Measurements from ENCODE around the gene RPGRIP1L. TPM values are rescaled to one million over a fixed set of nuclear protein-coding genes. Genes with fewer than 3 reads are reported as not detected.

The RPGRIP1L gene
- total and polyA plus RNA-seq, 9 of the 15 experiments (the other 6 are each of a cell fraction or from before 2014, with no cell fraction given), result 3.2 to 7.7 (median 5.8) TPM

DNA sequence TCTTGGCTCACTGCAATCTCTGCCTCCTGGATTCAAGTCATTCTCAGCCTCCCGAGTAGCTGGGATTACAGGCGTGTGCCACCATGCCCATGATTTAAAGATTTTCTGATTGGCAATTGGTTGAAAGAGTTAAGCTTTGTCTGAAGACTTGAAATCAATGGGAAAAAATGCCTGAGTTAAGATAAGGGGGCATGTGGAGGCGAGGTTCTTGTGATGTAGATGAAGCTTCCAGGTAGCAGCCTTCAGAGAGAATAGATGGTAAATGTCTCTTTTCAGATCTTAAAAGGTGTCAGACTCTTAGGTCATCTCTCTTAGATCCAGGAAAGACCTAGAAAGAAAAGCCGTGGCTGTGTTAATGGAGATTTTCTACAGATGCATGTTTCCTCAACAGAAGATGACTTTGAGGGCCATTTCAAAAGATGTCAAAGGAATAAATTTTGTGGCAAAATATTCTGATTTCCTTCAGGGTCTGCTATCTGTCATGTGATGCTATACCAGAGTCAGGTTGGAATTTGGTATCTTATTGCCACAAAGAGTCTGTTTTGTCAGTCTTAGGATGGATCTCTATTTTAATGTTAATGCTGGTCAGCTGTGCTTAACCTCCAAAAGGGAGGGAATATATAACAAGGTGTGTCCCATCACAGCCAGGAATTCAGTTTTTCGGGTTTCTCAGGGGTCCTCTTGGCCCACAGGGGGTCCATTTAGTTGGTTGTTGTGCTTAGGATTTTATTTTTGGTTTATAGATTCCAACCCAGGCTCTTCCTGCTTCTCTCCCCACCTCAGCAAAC is 142.4 kb downstream of the RPGRIP1L start (continued):
- no peak for TF ChIP-seq ZNF589 (CRISPR knock-in tag; IDR thresholded peaks at IDR 0.05; ENCODE audit: low read depth)

DNA sequence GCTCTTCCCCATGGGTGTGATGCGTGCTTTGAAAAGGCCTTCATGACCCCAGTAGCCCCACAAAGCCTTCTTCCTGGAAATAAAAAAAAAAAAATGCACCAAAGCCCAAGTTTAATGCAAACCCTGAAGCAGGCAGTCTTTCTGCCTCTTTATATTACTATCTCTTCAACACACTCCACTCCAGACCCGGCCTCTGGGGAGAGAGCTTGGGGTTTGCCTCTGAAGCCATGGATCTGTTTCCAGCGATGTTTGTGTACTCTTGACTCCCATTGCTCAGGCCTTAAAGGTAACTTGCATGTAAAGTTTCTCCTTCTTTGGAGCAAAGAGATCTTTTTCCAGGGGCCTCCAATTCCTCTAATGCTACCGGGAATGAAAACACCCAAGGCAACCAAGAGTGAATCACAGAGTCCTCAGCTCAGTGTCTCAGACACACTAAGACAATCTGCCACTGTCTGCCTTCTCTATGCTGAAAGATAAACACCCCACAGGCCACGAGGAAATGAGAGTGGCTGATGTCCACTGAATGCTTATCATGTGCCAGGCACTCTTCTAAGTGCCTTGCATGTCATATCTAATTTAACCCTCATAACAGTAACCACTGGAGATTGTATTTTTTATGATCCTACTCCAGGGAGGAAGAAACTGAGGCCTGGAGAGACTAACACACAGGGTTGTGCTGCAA is 144.2 kb downstream of the RPGRIP1L start:
- intact Hi-C loops (cut with micrococcal nuclease), result no loop called here
- no peak for FAIRE-seq
- TF ChIP-seq, protein P1, sequence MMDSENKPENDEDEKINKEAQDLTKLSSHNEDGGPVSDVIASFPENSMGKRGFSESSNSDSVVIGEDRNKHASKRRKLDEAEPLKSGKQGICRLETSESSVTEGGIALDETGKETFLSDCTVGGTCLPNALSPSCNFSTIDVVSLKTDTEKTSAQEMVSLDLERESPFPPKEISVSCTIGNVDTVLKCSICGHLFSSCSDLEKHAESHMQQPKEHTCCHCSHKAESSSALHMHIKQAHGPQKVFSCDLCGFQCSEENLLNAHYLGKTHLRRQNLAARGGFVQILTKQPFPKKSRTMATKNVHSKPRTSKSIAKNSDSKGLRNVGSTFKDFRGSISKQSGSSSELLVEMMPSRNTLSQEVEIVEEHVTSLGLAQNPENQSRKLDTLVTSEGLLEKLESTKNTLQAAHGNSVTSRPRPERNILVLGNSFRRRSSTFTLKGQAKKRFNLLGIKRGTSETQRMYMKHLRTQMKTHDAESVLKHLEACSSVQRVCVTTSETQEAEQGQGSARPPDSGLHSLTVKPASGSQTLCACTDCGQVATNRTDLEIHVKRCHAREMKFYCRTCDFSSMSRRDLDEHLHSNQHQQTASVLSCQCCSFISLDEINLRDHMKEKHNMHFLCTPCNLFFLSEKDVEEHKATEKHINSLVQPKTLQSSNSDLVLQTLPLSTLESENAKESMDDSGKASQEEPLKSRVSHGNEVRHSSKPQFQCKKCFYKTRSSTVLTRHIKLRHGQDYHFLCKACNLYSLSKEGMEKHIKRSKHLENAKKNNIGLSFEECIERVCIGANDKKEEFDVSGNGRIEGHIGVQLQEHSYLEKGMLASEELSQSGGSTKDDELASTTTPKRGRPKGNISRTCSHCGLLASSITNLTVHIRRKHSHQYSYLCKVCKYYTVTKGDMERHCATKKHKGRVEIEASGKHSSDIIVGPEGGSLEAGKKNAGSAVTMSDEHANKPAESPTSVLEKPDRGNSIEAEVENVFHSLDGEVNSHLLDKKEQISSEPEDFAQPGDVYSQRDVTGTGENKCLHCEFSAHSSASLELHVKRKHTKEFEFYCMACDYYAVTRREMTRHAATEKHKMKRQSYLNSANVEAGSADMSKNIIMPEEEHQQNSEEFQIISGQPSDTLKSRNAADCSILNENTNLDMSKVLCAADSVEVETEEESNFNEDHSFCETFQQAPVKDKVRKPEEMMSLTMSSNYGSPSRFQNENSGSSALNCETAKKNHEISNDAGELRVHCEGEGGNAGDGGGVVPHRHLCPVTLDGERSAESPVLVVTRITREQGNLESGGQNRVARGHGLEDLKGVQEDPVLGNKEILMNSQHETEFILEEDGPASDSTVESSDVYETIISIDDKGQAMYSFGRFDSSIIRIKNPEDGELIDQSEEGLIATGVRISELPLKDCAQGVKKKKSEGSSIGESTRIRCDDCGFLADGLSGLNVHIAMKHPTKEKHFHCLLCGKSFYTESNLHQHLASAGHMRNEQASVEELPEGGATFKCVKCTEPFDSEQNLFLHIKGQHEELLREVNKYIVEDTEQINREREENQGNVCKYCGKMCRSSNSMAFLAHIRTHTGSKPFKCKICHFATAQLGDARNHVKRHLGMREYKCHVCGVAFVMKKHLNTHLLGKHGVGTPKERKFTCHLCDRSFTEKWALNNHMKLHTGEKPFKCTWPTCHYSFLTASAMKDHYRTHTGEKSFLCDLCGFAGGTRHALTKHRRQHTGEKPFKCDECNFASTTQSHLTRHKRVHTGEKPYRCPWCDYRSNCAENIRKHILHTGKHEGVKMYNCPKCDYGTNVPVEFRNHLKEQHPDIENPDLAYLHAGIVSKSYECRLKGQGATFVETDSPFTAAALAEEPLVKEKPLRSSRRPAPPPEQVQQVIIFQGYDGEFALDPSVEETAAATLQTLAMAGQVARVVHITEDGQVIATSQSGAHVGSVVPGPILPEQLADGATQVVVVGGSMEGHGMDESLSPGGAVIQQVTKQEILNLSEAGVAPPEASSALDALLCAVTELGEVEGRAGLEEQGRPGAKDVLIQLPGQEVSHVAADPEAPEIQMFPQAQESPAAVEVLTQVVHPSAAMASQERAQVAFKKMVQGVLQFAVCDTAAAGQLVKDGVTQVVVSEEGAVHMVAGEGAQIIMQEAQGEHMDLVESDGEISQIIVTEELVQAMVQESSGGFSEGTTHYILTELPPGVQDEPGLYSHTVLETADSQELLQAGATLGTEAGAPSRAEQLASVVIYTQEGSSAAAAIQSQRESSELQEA (IDR thresholded peaks at IDR 0.05; ENCODE audit: low read depth), result no peak
- TF ChIP-seq XRCC3 (IDR thresholded peaks at IDR 0.05) (no peak), GABPB1 (CRISPR knock-in tag; IDR thresholded peaks at IDR 0.05) (no peak), HDAC6 (IDR thresholded peaks at IDR 0.05; ENCODE audit: low read depth, low read length) (no peak), KAT2B (IDR thresholded peaks at IDR 0.05; ENCODE audit: low read depth, low read length) (no peak), CBFA2T3 (IDR thresholded peaks at IDR 0.05) (peak; percentile 21; the same call in 1 of the 2 replicates)
- TF ChIP-seq, protein P2, sequence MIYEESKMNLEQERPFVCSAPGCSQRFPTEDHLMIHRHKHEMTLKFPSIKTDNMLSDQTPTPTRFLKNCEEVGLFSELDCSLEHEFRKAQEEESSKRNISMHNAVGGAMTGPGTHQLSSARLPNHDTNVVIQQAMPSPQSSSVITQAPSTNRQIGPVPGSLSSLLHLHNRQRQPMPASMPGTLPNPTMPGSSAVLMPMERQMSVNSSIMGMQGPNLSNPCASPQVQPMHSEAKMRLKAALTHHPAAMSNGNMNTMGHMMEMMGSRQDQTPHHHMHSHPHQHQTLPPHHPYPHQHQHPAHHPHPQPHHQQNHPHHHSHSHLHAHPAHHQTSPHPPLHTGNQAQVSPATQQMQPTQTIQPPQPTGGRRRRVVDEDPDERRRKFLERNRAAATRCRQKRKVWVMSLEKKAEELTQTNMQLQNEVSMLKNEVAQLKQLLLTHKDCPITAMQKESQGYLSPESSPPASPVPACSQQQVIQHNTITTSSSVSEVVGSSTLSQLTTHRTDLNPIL (CRISPR knock-in tag; IDR thresholded peaks at IDR 0.05), result no peak

More for the DNA sequence above, 144.2 kb downstream of the RPGRIP1L start:
- Histone ChIP-seq H3K9me1 (ENCODE audit: control insufficient read depth, insufficient read depth, low read length) (no peaks in the 10 kb centered on the region), H3K27ac (ENCODE audit: extremely low read depth, low read depth, low read length) (no peak overlapping the region), H3K36me3 (ENCODE audit: control insufficient read depth, insufficient read depth, low read length) (no peaks in the 10 kb centered on the region), H4K20me1 (replicated peaks; ENCODE audit: control insufficient read depth, insufficient read depth, low read length) (no peaks in the 10 kb centered on the region), H2AFZ (ENCODE audit: low read depth, low read length) (peak overlapping the region; percentile 39; the same call in 1 of the 2 replicates), H3K27me3 (ENCODE audit: control insufficient read depth in 2 of 2, insufficient read depth in 2 of 2, low read length in 2 of 2) (peaks cover 5 to 9% of the 10 kb centered on the region in 2 experiments; a peak in 3 of 5 replicates), H3K4me1 (replicated peaks in 1 of 2; ENCODE audit: control insufficient read depth in 2 of 2, insufficient read depth in 2 of 2, low read length in 2 of 2) (no peaks in the 10 kb centered on the region), H3K9me3 (replicated peaks; ENCODE audit: control insufficient read depth, insufficient read depth, low read depth, low read length) (no peaks in the 10 kb centered on the region), H3K4me2 (ENCODE audit: insufficient read depth, low read length) (no peak overlapping the region), H3K79me2 (ENCODE audit: control insufficient read depth, insufficient read depth, low read length) (no peaks in the 10 kb centered on the region), H3K9ac (ENCODE audit: insufficient read depth in 1 of 2, low read depth in 2 of 2, low read length in 2 of 2) (no peak overlapping the region), H3K4me3 (no peak overlapping the region)
- in situ Hi-C loops (cut with MboI), result no loop called here
- DNase-seq (ENCODE audit: extremely low read depth in 1 of 4, low spot score in 3 of 4) (peak in 1 of 4 experiments; percentile 6), ATAC-seq (peak; percentile 23; the same call in 1 of the 3 replicates)
- BruUV-seq (replicated peaks), result no TSS peak
- POLR2A ChIA-PET, result no interaction called here
- WGBS (ENCODE audit: insufficient coverage, low coverage, missing lambda C conversion rate), result 3% methylated on average over 5 of the region's 5 CpGs
- CTCF ChIA-PET (ENCODE audit: low intra/inter-chr PET ratio), result no interaction called here
